IMR-90 (cell line): ENCODE results near the gene SNX5. TPM values are rescaled to one million over a fixed set of nuclear protein-coding genes. Genes with fewer than 3 reads are reported as not detected.

Experiments
- ATAC-seq: fragments of 200-7000 bp; cut with Tn5 transposase; 2 replicates; pipeline ENCODE4 v1.9.1; 2020; ENCODE audit warnings: low read depth, mild to moderate bottlenecking, moderate library complexity
- BruUV-seq: library from RNA; stranded (reverse); fragments of 400-500 nt; replicated peaks from 2 replicates; lab custom pipeline; 2021; lab: Mats Ljungman, UMichigan
- CTCF ChIA-PET: fragments of 300-600 bp; formaldehyde crosslinking; extraction: SDS; loops from one replicate; lab custom pipeline; 2021; ENCODE audit warnings: antibody characterized with exemption; lab: Yijun Ruan, JAX
- POLR2A ChIA-PET: fragments of 300-600 bp; sonication (Branson Sonifier 250); formaldehyde crosslinking; loops from one replicate; lab custom pipeline; 2022; ENCODE audit warnings: antibody characterized with exemption; ENCODE audit not compliant: unreplicated experiment; lab: Charles Lee
- DNase-seq: peaks from one replicate; pipeline ENCODE4 v3.0.0; 2013
- H2AFZ ChIP-seq: replicated peaks from 2 replicates; pipeline ENCODE3; 2013; ENCODE audit warnings: low read length, mild to moderate bottlenecking; ENCODE audit not compliant: poor library complexity
- H2AK5ac ChIP-seq: 2 replicates; pipeline ENCODE4 v1.6.1; 2013; ENCODE audit warnings: low read depth, low read length, inconsistent platforms
- H2AK9ac ChIP-seq: replicated peaks from 2 replicates; pipeline ENCODE3; 2013; ENCODE audit warnings: mild to moderate bottlenecking, low read depth, low read length, moderate library complexity; ENCODE audit not compliant: poor library complexity
- H2BK120ac ChIP-seq: 2 replicates; pipeline ENCODE4 v1.6.1; 2013; ENCODE audit warnings: low read depth, low read length, inconsistent platforms
- H2BK15ac ChIP-seq: 3 replicates; pipeline ENCODE4 v1.6.1; 2013; ENCODE audit warnings: low read depth, low read length, inconsistent platforms
- H2BK20ac ChIP-seq: 2 replicates; pipeline ENCODE4 v1.6.1; 2013; ENCODE audit warnings: low read depth, mild to moderate bottlenecking, inconsistent platforms, low read length, moderate library complexity
- H2BK5ac ChIP-seq: 2 replicates; pipeline ENCODE4 v1.6.1; 2013; ENCODE audit warnings: mild to moderate bottlenecking, low read depth, low read length, inconsistent platforms; ENCODE audit not compliant: poor library complexity, severe bottlenecking
- H3K14ac ChIP-seq: replicated peaks from 2 replicates; pipeline ENCODE4 v1.6.1; 2013; ENCODE audit warnings: low read depth, low read length, inconsistent platforms
- H3K18ac ChIP-seq: 2 replicates; pipeline ENCODE4 v1.6.1; 2013; ENCODE audit warnings: low read depth, low read length, control low read depth
- H3K23ac ChIP-seq: 2 replicates; pipeline ENCODE4 v1.6.1; 2013; ENCODE audit warnings: low read depth, low read length, inconsistent platforms
- H3K27ac ChIP-seq: 2 replicates; pipeline ENCODE4 v1.5.1; 2013; ENCODE audit warnings: mild to moderate bottlenecking, control low read depth, low read length; ENCODE audit not compliant: insufficient read depth
- H3K27me3 ChIP-seq: 2 replicates; pipeline ENCODE4 v1.6.1; 2013; ENCODE audit warnings: low read length; ENCODE audit not compliant: control insufficient read depth, insufficient read depth
- H3K36me3 ChIP-seq: 2 replicates; pipeline ENCODE4 v1.6.1; 2013; ENCODE audit warnings: low read length, mixed read lengths; ENCODE audit not compliant: control insufficient read depth, insufficient read depth
- H3K4ac ChIP-seq: 2 replicates; pipeline ENCODE4 v1.6.1; 2013; ENCODE audit warnings: low read depth, low read length, inconsistent platforms
- H3K4me1 ChIP-seq: 2 replicates; pipeline ENCODE4 v1.6.1; 2013; ENCODE audit warnings: low read length, mixed read lengths; ENCODE audit not compliant: control insufficient read depth, insufficient read depth
- H3K4me2 ChIP-seq: 2 replicates; pipeline ENCODE4 v1.6.1; 2013; ENCODE audit warnings: low read depth, mild to moderate bottlenecking, control low read depth, low read length, moderate library complexity
- H3K4me3 ChIP-seq: 2 replicates; pipeline ENCODE4 v1.5.1; 2013; ENCODE audit warnings: low read depth, mild to moderate bottlenecking, control low read depth, low read length, moderate library complexity; ENCODE audit not compliant: insufficient read depth
- H3K56ac ChIP-seq: 2 replicates; pipeline ENCODE4 v1.6.1; 2013; ENCODE audit warnings: low read length, inconsistent platforms; ENCODE audit not compliant: insufficient read depth; ENCODE audit errors: extremely low read depth
- H3K79me1 ChIP-seq, 2 experiments: 2 replicates each; pipeline ENCODE4 v1.6.1; 2013; ENCODE audit warnings: low read length in 2 of 2, inconsistent platforms in 1 of 2, low read depth in 1 of 2
- H3K9ac ChIP-seq: 2 replicates; pipeline ENCODE4 v1.6.1; 2013; ENCODE audit warnings: low read depth, low read length, control low read depth
- H3K9me1 ChIP-seq: 2 replicates; pipeline ENCODE4 v1.6.1; 2013; ENCODE audit warnings: low read length, inconsistent platforms; ENCODE audit not compliant: insufficient read depth
- H3K9me3 ChIP-seq: 2 replicates; pipeline ENCODE4 v1.6.1; 2013; ENCODE audit warnings: low read length; ENCODE audit not compliant: control insufficient read depth, insufficient read depth
- H4K20me1 ChIP-seq: 2 replicates; pipeline ENCODE4 v1.6.1; 2013; ENCODE audit warnings: low read length, inconsistent platforms; ENCODE audit not compliant: insufficient read depth
- H4K5ac ChIP-seq: 2 replicates; pipeline ENCODE4 v1.6.1; 2013; ENCODE audit warnings: mild to moderate bottlenecking, low read depth, low read length, control low read depth
- H4K8ac ChIP-seq, 2 experiments: 2 replicates each; pipeline ENCODE4 v1.6.1; 2013; ENCODE audit warnings: low read depth in 2 of 2, low read length in 2 of 2, control low read depth in 1 of 2, inconsistent platforms in 1 of 2
- H4K91ac ChIP-seq: 2 replicates; pipeline ENCODE4 v1.6.1; 2013; ENCODE audit warnings: low read depth, low read length, inconsistent platforms; ENCODE audit not compliant: insufficient read depth
- BHLHE40 ChIP-seq: fragments of 150-350 bp; IDR thresholded peaks from 2 replicates; pipeline ENCODE4 v1.6.1; 2016; ENCODE audit warnings: mild to moderate bottlenecking, low read depth, low read length
- CEBPB ChIP-seq: IDR thresholded peaks from 2 replicates; pipeline ENCODE4 v1.6.1; 2012; ENCODE audit warnings: low read depth, low read length, improper control_type of control experiment
- CHD1 ChIP-seq: IDR thresholded peaks from 2 replicates; pipeline ENCODE4 v1.6.1; 2012; ENCODE audit warnings: low read depth, low read length, improper control_type of control experiment
- ELK1 ChIP-seq: fragments of 150-350 bp; IDR thresholded peaks from 2 replicates; pipeline ENCODE4 v1.6.1; 2016; ENCODE audit warnings: low read depth, mild to moderate bottlenecking, low read length, moderate library complexity, borderline replicate concordance
- FOS ChIP-seq: fragments of 150-350 bp; IDR thresholded peaks from 2 replicates; pipeline ENCODE4 v1.6.1; 2016; ENCODE audit warnings: low read depth, low read length
- MAFK ChIP-seq: IDR thresholded peaks from 2 replicates; pipeline ENCODE4 v1.6.1; 2012; ENCODE audit warnings: low read depth, low read length, improper control_type of control experiment
- MAZ ChIP-seq: IDR thresholded peaks from 2 replicates; pipeline ENCODE4 v1.6.1; 2012; ENCODE audit warnings: low read depth, mild to moderate bottlenecking, low read length, improper control_type of control experiment, moderate library complexity, borderline replicate concordance
- MXI1 ChIP-seq: IDR thresholded peaks from 2 replicates; pipeline ENCODE4 v1.6.1; 2012; ENCODE audit warnings: low read depth, mild to moderate bottlenecking, low read length, moderate library complexity, borderline replicate concordance
- NFE2L2 ChIP-seq: fragments of 150-350 bp; IDR thresholded peaks from 2 replicates; pipeline ENCODE4 v1.6.1; 2016; ENCODE audit warnings: low read depth, mild to moderate bottlenecking, low read length
- POLR2A ChIP-seq: IDR thresholded peaks from 2 replicates; pipeline ENCODE4 v1.6.1; 2012; ENCODE audit warnings: mild to moderate bottlenecking, low read depth, low read length
- RAD21 ChIP-seq: IDR thresholded peaks from 2 replicates; pipeline ENCODE4 v1.6.1; 2012; ENCODE audit warnings: low read length, improper control_type of control experiment
- RCOR1 ChIP-seq: IDR thresholded peaks from 2 replicates; pipeline ENCODE4 v1.6.1; 2012; ENCODE audit warnings: mild to moderate bottlenecking, low read length, improper control_type of control experiment; ENCODE audit not compliant: insufficient replicate concordance
- RFX5 ChIP-seq: IDR thresholded peaks from 2 replicates; pipeline ENCODE4 v1.8.0; 2012; ENCODE audit warnings: low read depth, mild to moderate bottlenecking, low read length, moderate library complexity
- SMC3 ChIP-seq: fragments of 150-350 bp; IDR thresholded peaks from 2 replicates; pipeline ENCODE4 v1.6.1; 2016; ENCODE audit warnings: low read depth, mild to moderate bottlenecking, antibody characterized with exemption, low read length, moderate library complexity
- whole genome bisulfite sequencing, 2 experiments: methylation state at CpG; one replicate each; pipeline versions ENCODE4 v1.1.5 to v1.1.7; 2013; ENCODE audit warnings: missing lambda C conversion rate in 2 of 2; ENCODE audit not compliant: insufficient read length in 1 of 2; ENCODE audit errors: extremely low coverage in 2 of 2; 5-methylcytosine and 5-hydroxymethylcytosine counted together
- dilution Hi-C: fragments of 300-500 bp; cut with HindIII; formaldehyde crosslinking; loops from one replicate; pipeline ENCODE4 v1.14.3; 2018; ENCODE audit warnings: low sequenced_read_pairs; ENCODE audit not compliant: unreplicated experiment
- in situ Hi-C: fragments of 300-500 bp; cut with MboI; formaldehyde crosslinking; loops from 3 replicates; pipeline ENCODE4 v1.14.3; 2019; ENCODE audit warnings: low sequenced_read_pairs, inconsistent platforms, mixed read lengths
- intact Hi-C: fragments of 100-400 bp; cut with micrococcal nuclease; formaldehyde crosslinking; loops from 2 replicates; pipeline ENCODE4 v1.10.0; 2022
- polyA plus RNA-seq, 3 experiments: library from polyadenylated mRNA; depleted of rRNA; stranded (reverse); fragments of >200 nt; gene quantifications; 2 replicates each; pipeline ENCODE4 v1.2.3, GENCODE V29; 2012; ENCODE audit warnings: low replicate concordance in 1 of 3
- total RNA-seq: library from RNA; depleted of rRNA; stranded (reverse); fragments of >200 nt; gene quantifications from 2 replicates; pipeline ENCODE4 v1.2.3, GENCODE V29; 2012
- TF ChIP-seq, protein P1 (sequence below): fragments of 150-350 bp; IDR thresholded peaks from 2 replicates; pipeline ENCODE4 v1.6.1; 2017; ENCODE audit warnings: mild to moderate bottlenecking, antibody characterized with exemption, low read length, low read depth
- TF ChIP-seq, protein P2 (sequence below): conservative IDR thresholded peaks from 2 replicates; pipeline ENCODE4 v1.5.1; 2012; ENCODE audit warnings: mild to moderate bottlenecking, low read depth, low read length, improper control_type of control experiment

The SNX5 gene
- total and polyA plus RNA-seq, 2 of the 4 experiments (the other 2 are of a cell fraction): 65.4 to 92.8 TPM

DNA sequence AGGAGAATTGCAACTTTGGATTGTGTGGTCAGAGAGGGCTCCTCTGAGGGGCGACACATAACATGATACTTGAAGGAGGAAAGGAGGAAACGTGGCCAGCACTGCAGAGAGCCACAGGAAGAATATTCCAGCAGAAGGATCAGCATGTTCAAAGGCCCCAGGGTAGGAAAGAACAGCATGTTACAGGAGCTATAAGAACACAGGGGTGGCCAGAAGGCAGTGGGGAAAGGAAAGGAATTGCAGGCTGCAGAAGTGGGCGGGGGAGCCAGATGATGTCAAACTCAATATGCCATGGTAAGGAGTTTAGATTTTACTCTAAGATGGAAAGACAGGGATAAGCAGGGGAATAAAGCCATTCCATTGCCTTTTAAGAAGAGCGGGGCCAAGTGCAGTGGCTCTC is 31.0 kb upstream of the SNX5 start:
- Histone ChIP-seq H3K23ac (no peak overlapping the region), H3K36me3 (no peaks in the 10 kb centered on the region), H3K9me3 (no peaks in the 10 kb centered on the region), H3K4me2 (no peak overlapping the region), H4K8ac (no peak overlapping the region), H3K4ac (no peak overlapping the region), H2AK9ac (peak overlapping the region; percentile 56), H2BK120ac (no peak overlapping the region), H3K4me3 (no peak overlapping the region), H3K56ac (no peak overlapping the region), H2BK15ac (no peak overlapping the region), H3K4me1 (peaks cover 4% of the 10 kb centered on the region; the same call in 1 of the 2 replicates), H4K20me1 (no peaks in the 10 kb centered on the region), H3K27me3 (peaks cover 4% of the 10 kb centered on the region; the same call in 1 of the 2 replicates), H2BK20ac (no peak overlapping the region), H3K9me1 (peaks cover 6% of the 10 kb centered on the region; the same call in 1 of the 2 replicates), H3K14ac (no peak overlapping the region), H3K27ac (no peak overlapping the region), H4K5ac (no peak overlapping the region), H3K18ac (no peak overlapping the region), H3K9ac (no peak overlapping the region), H2AK5ac (no peak overlapping the region), H3K79me1 (no peaks in the 10 kb centered on the region), H2AFZ (no peak overlapping the region), H4K91ac (no peak overlapping the region), H2BK5ac (no peak overlapping the region)
- ChIA-PET CTCF (interaction anchor here (0.8 kb wide), 1 partner anchor 41 kb away, joined by 3 read pairs; no protein-coding TSS in a partner anchor), POLR2A (no interaction called here)
- intact Hi-C loops: loop anchor here (5.0 kb wide), 2 partner anchors 462 to 567 kb away; no protein-coding TSS in a partner anchor
- BruUV-seq: no TSS peak
- dilution Hi-C loops: no loop called here
- WGBS, 2 experiments: 84% methylated on average over 3 of the region's 4 CpGs; no CpG with 5 or more reads in 1 of the 2 experiments
- no peak for DNase-seq
- no peak for TF ChIP-seq CEBPB
- TF ChIP-seq MAFK: no peak
- TF ChIP-seq FOS: no peak
- TF ChIP-seq NFE2L2: no peak
- TF ChIP-seq, protein P1, sequence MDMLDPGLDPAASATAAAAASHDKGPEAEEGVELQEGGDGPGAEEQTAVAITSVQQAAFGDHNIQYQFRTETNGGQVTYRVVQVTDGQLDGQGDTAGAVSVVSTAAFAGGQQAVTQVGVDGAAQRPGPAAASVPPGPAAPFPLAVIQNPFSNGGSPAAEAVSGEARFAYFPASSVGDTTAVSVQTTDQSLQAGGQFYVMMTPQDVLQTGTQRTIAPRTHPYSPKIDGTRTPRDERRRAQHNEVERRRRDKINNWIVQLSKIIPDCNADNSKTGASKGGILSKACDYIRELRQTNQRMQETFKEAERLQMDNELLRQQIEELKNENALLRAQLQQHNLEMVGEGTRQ: no peak
- TF ChIP-seq POLR2A: no peak
- TF ChIP-seq RFX5: no peak
- no peak for TF ChIP-seq RCOR1
- TF ChIP-seq ELK1: no peak
- TF ChIP-seq RAD21: no peak
- no peak for TF ChIP-seq MXI1
- no peak for TF ChIP-seq CHD1
- TF ChIP-seq SMC3: no peak
- TF ChIP-seq MAZ: no peak
- no peak for TF ChIP-seq BHLHE40
- TF ChIP-seq, protein P2, sequence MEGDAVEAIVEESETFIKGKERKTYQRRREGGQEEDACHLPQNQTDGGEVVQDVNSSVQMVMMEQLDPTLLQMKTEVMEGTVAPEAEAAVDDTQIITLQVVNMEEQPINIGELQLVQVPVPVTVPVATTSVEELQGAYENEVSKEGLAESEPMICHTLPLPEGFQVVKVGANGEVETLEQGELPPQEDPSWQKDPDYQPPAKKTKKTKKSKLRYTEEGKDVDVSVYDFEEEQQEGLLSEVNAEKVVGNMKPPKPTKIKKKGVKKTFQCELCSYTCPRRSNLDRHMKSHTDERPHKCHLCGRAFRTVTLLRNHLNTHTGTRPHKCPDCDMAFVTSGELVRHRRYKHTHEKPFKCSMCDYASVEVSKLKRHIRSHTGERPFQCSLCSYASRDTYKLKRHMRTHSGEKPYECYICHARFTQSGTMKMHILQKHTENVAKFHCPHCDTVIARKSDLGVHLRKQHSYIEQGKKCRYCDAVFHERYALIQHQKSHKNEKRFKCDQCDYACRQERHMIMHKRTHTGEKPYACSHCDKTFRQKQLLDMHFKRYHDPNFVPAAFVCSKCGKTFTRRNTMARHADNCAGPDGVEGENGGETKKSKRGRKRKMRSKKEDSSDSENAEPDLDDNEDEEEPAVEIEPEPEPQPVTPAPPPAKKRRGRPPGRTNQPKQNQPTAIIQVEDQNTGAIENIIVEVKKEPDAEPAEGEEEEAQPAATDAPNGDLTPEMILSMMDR: no peak
- in situ Hi-C loops: loop anchor here (10.0 kb wide), 1 partner anchor 485 kb away; no protein-coding TSS in a partner anchor
- no peak for ATAC-seq
